Suppressor macrophage (primary cell): ENCODE results near the gene EMILIN1.
"Not testable (repeated sequence)": the region's sequence is repeated elsewhere in the genome, so short reads cannot be mapped to it uniquely, and the experiment has no call there.

Experiments
- DNase-seq, 4 experiments: peaks; one replicate each; pipeline ENCODE4 v3.0.0-alpha.2; 2020 to 2022

Gene EMILIN1

DNA sequence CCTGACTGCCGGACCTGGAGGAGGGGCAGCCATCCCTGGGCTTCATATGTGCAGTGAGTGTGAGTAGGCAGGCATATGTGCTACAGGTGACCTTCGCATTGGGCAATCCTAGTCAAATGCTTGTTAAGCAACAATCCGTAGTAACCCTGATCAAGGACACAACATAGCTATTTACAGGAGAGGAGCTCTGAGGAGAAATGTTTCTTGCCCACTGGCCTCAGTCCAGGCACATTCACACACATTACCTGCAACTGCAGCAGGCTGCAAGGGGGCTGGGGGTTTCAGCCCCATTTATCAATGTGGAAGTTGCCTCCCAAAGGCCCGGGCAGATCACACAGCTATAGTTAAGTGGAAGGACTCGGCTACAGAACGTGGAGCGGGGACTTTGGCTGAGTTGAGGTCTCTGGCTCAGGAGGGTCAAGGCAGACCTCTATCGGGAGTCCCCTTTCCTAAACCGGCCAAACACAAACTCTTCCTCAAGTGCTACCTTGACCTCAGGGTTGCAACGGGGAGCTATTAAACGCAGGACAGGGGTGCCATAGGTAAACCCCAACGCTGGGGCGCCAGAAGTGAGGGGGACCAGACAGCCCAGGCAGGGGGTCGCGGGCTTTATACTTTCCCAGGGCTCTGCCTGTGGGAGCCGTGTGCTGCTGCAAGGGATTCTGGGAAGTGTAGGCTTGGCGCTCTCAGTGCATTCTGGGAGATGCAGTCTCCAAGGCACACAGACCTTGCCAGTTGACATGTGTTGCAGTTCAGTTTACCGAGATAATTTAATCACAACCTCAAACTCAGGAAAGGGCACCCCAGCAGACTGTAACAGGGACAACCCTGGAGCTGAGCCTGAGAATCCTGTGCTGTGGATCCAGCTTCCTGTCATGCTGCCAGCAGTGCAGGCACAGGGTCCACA is 17.6 kb downstream of the EMILIN1 start:
- peak; percentile 47 to 75 (median 66) for DNase-seq

DNA sequence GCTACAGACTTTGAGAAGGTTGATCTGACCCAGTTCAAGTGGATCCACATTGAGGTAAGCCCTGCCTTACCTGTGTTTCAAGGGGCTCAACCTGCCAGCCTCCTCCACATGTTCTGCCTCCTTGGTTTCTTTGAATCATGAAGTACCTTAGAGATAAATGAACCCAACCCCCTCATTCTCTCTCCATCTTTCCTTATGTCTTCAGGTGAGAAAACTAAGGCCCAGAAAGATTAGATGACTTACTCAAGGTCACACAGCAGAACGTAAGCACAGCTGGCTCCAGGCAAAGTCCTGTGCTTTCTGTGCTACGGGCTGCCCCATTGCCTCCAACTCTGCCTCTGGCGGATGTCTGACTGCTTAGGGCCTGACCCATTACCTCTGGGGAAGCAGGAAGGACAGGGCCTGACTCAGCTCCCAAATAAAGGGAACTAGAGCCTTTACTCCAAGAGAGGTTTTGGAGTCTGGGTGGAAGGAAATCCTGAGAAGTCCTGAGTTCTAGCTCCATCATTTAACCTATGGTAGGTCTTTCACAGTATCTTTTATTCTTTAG is 18.4 kb downstream of the EMILIN1 start:
- DNase-seq: peak; percentile 72 to 87 (median 84)

DNA sequence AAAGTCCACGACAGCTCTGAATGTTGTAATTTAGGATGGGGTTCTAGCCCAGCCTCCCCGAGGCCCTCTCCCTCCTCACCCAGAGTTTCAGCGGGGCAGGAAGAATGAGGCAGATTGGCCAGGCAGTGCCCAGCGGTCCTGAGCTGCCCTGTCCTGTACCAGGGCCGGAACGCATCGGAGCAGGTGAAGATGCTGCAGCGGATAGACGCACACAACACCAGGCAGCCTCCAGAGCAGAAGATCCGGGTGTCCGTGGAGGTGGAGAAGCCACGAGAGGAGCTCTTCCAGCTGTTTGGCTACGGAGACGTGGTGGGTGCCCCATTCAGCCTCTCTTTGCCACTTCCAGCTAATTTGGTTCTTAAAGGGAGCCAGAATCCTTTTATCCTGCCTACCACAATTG is 18.9 kb downstream of the EMILIN1 start:
- no peak for DNase-seq

DNA sequence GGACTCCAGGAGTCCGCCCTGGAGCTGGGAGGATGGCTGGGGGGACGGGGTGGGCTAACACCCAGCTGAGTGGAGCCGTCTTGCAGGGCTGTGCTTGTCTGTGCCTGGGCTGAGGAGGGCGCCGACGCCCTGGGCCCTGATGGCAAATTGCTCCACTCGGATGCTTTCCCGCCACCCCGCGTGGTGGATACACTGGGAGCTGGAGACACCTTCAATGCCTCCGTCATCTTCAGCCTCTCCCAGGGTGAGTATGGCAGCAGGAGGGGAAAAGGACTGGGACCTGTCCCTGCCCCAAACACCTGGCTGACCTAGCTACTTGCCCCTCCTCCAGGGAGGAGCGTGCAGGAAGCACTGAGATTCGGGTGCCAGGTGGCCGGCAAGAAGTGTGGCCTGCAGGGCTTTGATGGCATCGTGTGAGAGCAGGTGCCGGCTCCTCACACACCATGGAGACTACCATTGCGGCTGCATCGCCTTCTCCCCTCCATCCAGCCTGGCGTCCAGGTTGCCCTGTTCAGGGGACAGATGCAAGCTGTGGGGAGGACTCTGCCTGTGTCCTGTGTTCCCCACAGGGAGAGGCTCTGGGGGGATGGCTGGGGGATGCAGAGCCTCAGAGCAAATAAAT is 21.0 kb downstream of the EMILIN1 start:
- DNase-seq: no peak

DNA sequence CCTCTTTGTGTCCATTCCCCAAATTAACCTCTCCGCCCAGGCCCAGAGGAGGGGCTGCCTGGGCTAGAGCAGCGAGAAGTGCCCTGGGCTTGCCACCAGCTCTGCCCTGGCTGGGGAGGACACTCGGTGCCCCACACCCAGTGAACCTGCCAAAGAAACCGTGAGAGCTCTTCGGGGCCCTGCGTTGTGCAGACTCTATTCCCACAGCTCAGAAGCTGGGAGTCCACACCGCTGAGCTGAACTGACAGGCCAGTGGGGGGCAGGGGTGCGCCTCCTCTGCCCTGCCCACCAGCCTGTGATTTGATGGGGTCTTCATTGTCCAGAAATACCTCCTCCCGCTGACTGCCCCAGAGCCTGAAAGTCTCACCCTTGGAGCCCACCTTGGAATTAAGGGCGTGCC is 21.6 kb downstream of the EMILIN1 start:
- DNase-seq: no peak

DNA sequence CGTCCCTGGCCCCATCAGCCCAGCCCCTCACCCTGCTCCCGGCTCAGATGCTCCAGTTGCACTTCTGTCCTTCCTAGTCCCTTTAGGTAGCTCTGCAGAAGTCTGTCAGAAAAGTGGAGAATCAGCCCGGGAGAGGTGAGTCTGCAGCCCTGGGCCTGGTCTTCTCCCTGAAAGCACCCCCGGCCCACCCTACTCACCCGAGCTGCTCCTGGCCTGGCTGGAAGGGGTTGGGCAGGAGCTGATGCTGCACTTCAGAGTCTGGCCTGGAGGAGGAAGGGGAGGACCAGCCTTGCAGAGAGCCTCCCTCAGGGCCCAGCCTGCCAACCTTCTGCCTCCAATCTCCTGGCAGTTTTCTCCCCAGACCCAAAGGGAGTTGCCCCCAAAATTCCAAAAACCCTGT is 23.9 kb downstream of the EMILIN1 start:
- no peak for DNase-seq

DNA sequence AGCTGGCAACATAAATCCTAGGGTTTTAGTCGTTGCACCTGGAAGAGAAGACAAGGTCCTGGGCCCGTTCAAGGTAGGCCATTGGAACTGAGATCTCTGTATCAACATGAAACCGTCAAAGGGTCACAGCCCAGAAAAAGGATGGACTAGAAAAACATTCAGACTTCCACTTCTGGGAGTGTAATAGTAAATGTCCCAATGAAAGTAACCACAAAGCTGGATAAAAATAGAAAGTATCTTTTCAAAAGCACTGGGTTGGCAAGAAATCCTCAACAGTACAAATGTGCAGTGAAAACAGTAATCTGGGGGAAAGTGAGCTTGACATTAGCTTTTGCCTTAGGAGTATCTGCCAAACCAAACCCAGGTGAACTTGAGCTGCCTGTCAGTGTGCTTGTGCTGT is 27.6 kb downstream of the EMILIN1 start:
- peak in 1 of 4 experiments; percentile 13 for DNase-seq

DNA sequence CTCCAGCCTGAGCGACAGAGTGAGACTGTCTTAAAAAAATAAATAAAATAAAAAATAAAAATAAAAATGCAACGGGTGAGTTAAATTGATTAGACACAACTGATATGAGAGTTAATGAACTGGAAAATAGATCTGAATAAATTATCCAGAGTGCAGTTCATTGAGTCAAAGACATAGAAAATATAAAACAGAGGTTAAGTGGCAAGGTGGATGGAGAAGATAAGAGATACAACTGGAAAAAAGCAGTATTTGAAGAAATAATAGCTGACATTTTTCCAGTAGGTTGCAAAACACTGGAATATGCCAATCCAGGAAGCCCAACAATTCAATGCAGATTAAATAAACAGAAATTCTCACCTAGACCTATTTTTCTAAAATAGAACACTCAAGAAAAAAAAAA is 29.8 kb downstream of the EMILIN1 start:
- DNase-seq: no peak

DNA sequence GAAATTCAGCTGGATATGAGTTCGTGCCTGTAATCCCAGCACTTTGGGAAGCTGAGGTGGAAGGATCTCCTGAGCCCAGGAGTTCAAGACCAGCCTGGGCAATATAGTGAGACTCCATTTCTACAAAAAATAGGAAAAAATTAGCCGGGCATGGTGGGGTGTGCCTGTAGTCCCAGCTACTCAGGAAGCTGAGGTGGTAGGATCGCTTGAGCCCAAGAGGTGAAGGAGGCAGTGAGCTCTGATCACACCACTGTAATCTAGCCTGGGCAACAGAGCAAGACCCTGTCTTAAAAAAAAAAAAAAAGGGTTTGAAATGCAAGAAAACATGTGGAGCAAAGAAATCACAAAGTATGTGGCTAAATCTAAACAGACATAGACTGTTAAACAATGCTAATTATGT is 30.7 kb downstream of the EMILIN1 start:
- no peak for DNase-seq

DNA sequence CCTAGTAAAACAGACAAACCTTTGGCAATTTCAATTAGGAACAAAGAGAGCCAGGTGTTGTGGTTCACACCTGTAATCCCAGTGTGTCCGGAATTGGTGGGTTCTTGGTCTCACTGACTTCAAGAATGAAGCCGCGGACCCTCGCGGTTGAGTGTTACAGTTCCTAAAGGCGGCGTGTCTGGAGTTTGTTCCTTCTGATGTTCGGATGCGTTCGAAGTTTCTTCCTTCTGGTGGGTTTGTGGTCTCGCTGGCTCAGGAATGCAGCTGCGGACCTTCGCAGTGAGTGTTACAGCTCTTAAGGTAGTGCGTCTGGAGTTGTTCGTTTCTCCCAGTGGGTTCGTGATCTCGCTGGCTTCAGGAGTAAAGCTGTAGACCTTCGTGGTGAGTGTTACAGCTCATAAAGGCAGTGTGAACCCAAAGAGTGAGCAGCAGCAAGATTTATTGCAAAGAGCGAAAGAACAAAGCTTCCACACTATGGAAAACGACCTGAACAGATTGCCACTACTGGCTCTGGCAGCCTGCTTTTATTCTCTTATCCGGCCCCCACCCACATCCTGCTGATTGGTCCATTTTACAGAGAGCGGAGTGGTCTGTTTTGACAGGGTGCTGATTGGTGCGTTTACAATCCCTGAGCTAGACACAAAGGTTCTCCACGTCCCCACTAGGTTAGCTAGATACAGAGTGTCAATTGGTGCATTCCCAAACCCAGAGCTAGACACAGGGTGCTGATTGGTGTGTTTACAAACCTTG is 32.4 kb downstream of the EMILIN1 start:
- not testable (repeated sequence) for DNase-seq

DNA sequence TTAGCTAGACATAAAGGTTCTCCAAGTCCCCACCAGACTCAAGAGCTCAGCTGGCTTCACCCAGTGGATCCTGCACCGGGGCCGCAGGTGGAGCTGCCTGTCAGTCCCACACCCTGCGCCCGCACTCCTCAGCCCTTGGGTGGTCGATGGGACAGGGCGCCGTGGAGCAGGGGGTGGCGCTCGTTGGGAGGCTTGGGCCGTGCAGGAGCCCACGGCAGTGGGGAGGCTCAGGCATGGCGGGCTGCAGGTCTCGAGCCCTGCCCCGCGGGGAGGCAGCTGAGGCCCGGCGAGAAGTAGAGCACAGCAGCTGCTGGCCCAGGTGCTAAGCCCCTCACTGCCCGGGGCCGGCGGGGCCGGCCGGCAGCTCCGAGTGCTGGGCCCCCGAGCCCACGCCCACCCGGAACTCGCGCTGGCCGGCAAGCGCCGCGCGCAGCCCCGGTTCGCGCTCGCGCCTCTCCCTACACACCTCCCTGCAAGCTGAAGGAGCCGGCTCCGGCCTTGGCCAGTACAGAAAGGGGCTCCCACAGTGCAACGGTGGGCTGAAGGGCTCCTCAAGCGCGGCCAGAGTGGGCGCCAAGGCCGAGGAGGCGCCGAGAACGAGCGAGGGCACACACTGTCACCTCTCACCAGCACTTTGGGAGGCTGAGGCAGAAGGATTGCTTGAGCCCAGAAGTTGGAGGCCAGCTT is 33.1 kb downstream of the EMILIN1 start:
- not testable (repeated sequence) for DNase-seq

DNA sequence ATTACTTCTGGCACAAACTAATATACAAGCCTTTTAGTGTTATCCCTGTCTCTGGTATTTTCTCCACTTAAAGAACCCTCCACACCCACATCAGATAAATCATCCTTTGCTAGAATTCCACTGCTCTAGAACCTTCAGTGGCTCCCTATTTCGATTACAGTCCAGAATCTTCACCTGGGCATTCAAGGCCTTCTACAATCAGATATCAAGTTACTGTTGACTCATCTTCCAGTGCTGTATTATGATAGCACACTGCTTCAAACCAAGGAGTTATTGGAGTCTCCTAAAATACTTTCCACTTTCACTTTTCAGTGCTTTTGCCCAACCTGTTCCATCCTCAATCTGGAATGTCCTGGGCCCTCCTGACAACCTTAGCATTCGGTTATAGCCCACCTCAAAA is 37.1 kb downstream of the EMILIN1 start:
- DNase-seq: no peak

DNA sequence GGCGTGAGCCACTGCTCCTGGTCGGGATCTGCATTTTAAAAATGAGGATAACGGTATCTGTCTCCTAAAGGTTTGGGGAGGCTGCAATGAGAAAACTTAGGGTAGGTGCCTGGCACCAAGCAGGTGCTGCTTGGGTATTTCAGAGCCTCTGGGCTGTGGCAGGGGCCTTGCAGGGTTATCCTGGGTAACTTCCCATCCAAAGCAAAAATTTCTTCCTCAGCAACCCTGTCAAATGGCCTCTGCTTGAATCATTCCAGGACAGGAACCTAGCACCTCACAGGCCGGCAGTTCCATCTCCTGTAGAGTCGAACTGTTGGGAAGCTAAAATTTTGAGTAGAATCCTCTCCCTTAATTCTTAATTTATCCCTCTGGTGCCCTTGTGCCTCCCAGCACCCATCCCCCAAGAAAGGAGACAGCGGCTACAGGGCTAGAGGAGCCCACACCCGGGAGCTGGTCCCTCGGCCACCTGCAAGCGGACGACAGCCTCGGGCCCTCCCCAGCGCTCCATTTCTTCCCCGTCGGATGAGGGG is 39.6 kb downstream of the EMILIN1 start:
- no peak for DNase-seq

DNA sequence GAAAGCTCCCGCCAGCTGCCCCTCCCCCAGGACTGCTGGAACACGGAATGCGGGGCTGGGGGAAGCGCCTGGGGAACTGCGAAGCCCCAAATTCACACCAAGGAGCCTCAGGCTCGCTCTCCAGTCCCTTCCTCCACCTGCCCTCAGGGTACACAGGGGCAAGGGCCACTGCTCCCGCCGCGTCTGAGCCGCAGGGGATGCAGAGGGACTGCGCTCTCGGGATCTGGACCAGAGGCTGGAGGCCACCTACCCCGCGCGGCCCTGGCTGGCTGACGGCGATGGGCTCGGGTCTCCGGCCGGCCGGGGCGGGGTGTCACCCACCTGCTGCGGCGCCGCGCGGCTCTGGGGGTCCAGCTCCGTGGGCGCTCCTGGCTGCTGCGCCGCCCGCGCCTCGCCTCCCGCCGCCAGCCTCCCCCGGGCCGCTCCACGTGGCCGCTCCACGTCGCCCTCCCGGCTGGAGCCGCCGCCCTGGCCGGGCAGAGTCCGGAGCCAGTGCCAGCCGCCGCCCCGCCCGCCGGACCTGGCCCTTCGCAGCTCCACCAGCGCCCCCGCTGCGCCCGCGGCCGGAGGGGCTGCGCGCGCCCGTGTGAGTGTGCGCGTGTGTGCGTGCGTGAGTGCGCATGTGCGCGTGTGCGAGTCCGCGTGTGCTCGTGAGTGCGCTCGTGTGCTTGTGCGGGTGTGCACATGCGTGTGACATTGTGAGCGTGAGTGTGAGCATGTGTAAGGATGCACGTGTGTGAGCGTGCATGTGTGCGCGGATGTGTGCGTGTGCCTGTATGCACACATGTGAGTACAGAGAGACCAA is 40.3 kb downstream of the EMILIN1 start, which contains the start of gene CGREF1:
Gene CGREF1 (minus strand): TSS at position 604 of the 805 bp plus-strand sequence. CDS start 14,762 bp downstream, outside the sequence.
- peak in 2 of 4 experiments; percentile 22 to 41 for DNase-seq

DNA sequence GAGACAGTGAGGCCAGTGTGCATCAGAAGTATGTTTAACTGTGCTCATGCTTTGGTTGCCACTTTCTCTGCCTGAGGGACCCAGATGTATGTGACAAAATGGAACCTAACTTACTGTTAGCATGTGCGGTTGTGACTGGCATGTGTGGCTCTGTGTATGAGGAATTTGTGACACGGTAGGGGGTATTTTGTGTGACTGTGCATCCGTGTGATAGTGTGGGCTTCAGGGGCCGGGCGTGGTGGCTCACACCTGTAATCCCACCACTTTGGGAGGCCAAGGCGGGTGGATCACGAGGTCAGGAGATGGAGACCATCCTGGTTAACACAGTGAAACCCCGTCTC is 40.9 kb downstream of the EMILIN1 start:
- not testable (repeated sequence) for DNase-seq

DNA sequence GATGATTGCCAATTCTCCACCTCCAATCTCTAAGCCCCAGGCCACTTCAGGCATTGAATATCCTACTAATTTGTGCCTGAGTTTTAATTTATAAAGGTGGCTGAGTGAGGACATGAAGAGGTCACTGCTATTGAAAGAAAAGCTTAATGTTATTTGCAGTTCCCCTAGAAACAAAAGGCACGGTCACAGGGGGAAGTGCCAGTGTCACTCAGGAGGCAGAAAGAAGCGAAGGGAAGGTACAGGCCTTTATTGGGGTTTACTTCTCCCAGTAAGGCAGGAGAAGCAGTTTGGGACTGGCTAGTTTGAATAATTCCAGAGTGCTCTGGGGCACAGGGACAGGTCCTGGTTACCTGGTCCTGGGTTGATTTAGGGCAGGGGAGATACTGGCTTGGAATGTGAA is 43.5 kb downstream of the EMILIN1 start:
- DNase-seq: peak in 3 of 4 experiments; percentile 29 to 50 (median 49)

DNA sequence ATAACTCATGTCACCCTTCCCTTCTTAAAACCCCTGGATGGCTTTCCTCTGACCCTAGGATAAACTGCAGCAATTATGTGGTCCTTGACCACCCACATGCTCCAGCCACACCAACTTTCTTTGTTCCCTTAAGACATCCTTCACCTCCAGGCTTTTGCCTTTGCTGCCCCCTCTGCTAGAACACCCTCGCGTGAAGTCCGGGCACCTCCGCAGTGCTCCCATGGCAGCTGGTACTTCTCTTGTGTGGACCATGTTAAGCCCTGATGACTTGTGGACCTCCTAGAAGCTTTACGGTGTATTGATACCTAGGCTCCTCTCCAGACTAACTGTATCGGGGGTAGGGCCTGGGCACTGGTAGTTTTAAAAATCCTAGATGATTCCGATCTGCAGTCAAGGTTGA is 44.4 kb downstream of the EMILIN1 start:
- DNase-seq: no peak

DNA sequence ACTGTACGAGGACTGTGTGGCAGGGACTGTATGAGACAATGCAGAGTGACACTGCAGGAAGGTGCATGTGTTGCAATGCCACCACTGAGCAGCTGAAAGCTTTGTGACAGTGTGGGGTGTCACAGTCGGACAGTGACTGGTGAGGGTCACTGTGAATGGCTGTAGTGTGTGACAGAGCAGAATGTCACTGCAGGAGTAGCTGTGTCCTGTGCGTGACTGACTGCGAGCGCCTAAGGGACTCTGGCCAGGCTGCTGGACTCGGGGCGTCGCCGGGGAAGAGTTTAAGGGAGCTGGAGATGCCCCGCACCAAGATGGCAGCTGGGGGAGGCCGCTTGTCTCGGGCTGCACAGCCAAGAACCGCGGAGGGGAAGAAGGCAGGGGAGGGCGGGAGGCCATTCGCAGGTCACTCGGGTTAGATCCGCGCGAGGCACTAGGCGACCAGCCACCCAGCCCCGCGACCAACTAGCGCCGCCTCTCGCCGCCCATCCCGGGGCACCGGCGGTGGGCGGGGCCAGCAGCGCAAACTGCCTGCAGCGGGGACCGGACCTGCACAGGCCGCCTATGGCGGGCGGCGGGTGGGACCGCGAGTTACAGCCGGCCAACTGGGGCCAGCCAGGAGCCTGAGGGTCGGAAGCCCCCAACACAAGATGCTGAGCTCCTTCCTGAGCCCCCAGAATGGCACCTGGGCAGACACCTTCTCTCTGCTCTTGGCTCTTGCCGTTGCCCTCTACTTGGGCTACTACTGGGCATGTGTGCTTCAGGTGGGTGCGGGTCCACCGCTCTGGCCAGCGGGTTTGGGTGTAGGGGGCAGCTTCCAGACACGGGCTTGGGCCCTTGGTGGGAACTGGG is 45.1 kb downstream of the EMILIN1 start, which contains the start of gene ABHD1:
Gene ABHD1 (plus strand): TSS at position 514 of the 849 bp plus-strand sequence. CDS start 134 bp downstream, at position 648.
- peak; percentile 43 to 84 (median 69) for DNase-seq

DNA sequence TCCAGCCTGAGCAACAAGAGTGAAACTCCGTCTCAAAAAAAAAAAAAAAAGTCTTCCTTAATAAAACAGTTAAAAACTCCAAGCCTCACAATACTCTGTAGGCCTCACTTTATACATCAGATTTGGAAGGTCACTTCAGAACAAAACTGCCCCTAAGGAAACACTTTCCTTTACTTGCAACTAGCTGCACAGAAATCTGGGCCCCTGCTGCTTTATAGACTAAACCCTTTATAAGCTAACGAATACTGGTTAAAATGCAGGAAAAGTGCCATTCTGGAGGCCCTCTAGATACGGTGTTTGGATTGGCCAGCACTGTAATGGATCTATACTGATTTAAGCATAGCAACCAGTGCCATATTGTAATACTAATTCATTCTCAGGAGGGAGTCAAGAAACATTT is 46.7 kb downstream of the EMILIN1 start:
- DNase-seq: no peak

DNA sequence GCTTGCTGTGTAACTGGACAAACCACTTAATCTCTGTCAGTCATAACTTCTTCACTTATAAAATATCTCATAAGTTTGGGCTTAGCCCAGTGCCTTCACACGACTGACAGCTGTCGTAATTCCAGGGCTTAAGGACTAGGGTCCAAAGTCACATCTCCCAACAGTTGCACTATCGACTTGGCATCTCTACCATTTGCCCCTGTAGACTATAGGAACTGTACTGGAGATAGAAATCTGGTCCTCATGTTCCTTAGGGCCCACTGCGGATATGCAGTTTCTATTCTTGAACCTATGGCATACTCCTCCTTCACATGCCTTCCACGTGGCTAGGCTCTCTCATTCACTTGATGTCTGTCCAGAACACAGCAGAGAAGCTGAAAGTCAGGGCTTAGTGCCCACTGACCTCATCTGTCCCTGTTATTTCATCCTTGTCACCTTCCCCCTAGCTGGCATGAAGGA is 47.9 kb downstream of the EMILIN1 start:
- no peak for DNase-seq
